Measurements from ENCODE around the gene PHF1. TPM values are rescaled to one million over a fixed set of nuclear protein-coding genes. Genes with fewer than 3 reads are reported as not detected.

The PHF1 gene
- total RNA-seq, 1 donor from 2014 or later: 70.5 TPM

GRCh38 chr6:33425668-33426577, 15.1 kb downstream of the PHF1 start:
- H3K9me3 Mint-ChIP-seq: no peaks in the 10 kb centered on the region
- peaks cover 13% of the 10 kb centered on the region for H3K36me3 Mint-ChIP-seq (ENCODE audit: low read depth)
- peak overlapping the region; percentile 86 for H3K27ac Mint-ChIP-seq (ENCODE audit: unreplicated experiment)
- peak; percentile 68 for TF ChIP-seq CTCF (conservative IDR thresholded peaks at IDR 0.05)
- H3K27me3 Mint-ChIP-seq (ENCODE audit: low read depth): no peaks in the 10 kb centered on the region
- peaks cover 92% of the 10 kb centered on the region for H3K4me1 Mint-ChIP-seq
- H3K4me3 Mint-ChIP-seq: peak overlapping the region; percentile 95
- DNase-seq (ENCODE audit: low read depth, low spot score): peak; percentile 83

- peak overlapping the region; percentile 95 for H3K4me3 Mint-ChIP-seq
- no peak for TF ChIP-seq CTCF (conservative IDR thresholded peaks at IDR 0.05)
- no peak for DNase-seq (ENCODE audit: low read depth, low spot score)
- peaks cover 89% of the 10 kb centered on the region for H3K4me1 Mint-ChIP-seq
- peak overlapping the region; percentile 92 for H3K27ac Mint-ChIP-seq (ENCODE audit: unreplicated experiment)
- no peaks in the 10 kb centered on the region for H3K27me3 Mint-ChIP-seq (ENCODE audit: low read depth)
- no peaks in the 10 kb centered on the region for H3K9me3 Mint-ChIP-seq
- H3K36me3 Mint-ChIP-seq (ENCODE audit: low read depth): peaks cover 13% of the 10 kb centered on the region
Observed at GRCh38 chr6:33426590-33427511, 16.0 kb downstream of the PHF1 start.

- Mint-ChIP-seq H3K4me1 (peaks cover 91% of the 10 kb centered on the region), H3K27me3 (ENCODE audit: low read depth) (no peaks in the 10 kb centered on the region), H3K36me3 (ENCODE audit: low read depth) (peaks cover 15% of the 10 kb centered on the region), H3K4me3 (peak overlapping the region; percentile 95), H3K27ac (ENCODE audit: unreplicated experiment) (peak overlapping the region; percentile 92), H3K9me3 (no peaks in the 10 kb centered on the region)
- TF ChIP-seq CTCF (conservative IDR thresholded peaks at IDR 0.05): no peak
- peak; percentile 57 for DNase-seq (ENCODE audit: low read depth, low spot score)
Observed at GRCh38 chr6:33427585-33428223, 16.9 kb downstream of the PHF1 start.

GRCh38 chr6:33428224-33428965, 17.6 kb downstream of the PHF1 start:
- TF ChIP-seq CTCF (conservative IDR thresholded peaks at IDR 0.05): peak; percentile 61
- no peak for DNase-seq (ENCODE audit: low read depth, low spot score)
- Mint-ChIP-seq H3K4me1 (peaks cover 90% of the 10 kb centered on the region), H3K27ac (ENCODE audit: unreplicated experiment) (peak overlapping the region; percentile 91), H3K27me3 (ENCODE audit: low read depth) (no peaks in the 10 kb centered on the region), H3K36me3 (ENCODE audit: low read depth) (peaks cover 13% of the 10 kb centered on the region), H3K4me3 (peak overlapping the region; percentile 95), H3K9me3 (no peaks in the 10 kb centered on the region)

Data from neural crest cell (in vitro differentiated cells).